Endodermal cell (in vitro differentiated cells): ENCODE results near the gene TFF2. TPM values are rescaled to one million over a fixed set of nuclear protein-coding genes. Genes with fewer than 3 reads are reported as not detected.
A peak's percentile ranks its signal among the peaks of the same experiment; 100 is the strongest.

Source experiments
- DNase-seq: peaks from one replicate; pipeline ENCODE4 v3.0.0-alpha.2; 2017
- H3K27ac ChIP-seq: 2 replicates; pipeline ENCODE4 v1.5.1; 2013; ENCODE audit warnings: mild to moderate bottlenecking, low read depth, low read length, moderate library complexity
- H3K27me3 ChIP-seq: 2 replicates; pipeline ENCODE4 v1.6.1; 2013; ENCODE audit warnings: mild to moderate bottlenecking, low read length, moderate library complexity; ENCODE audit not compliant: insufficient read depth, control insufficient read depth, poor library complexity, severe bottlenecking
- H3K36me3 ChIP-seq: 2 replicates; pipeline ENCODE4 v1.7.0; 2013; ENCODE audit warnings: mild to moderate bottlenecking, low read length, moderate library complexity; ENCODE audit not compliant: control insufficient read depth, insufficient read depth
- H3K4me1 ChIP-seq: one replicate; pipeline ENCODE4 v1.7.0; 2013; ENCODE audit warnings: low read length; ENCODE audit not compliant: control insufficient read depth, insufficient read depth
- H3K4me3 ChIP-seq: 2 replicates; pipeline ENCODE4 v1.5.1; 2013; ENCODE audit warnings: mild to moderate bottlenecking, low read length, moderate library complexity
- H3K9ac ChIP-seq: 2 replicates; pipeline ENCODE4 v1.6.1; 2013; ENCODE audit warnings: mild to moderate bottlenecking, low read length, moderate library complexity; ENCODE audit not compliant: poor library complexity, severe bottlenecking; ENCODE audit errors: extremely low read depth
- H3K9me3 ChIP-seq: 2 replicates; pipeline ENCODE4 v1.6.1; 2013; ENCODE audit warnings: mild to moderate bottlenecking, low read length, moderate library complexity; ENCODE audit not compliant: control insufficient read depth
- H3K27ac Mint-ChIP-seq: 2 replicates; pipeline ENCODE4 v1.8.0; 2020; ENCODE audit warnings: mixed read lengths
- H3K27me3 Mint-ChIP-seq: 2 replicates; pipeline ENCODE4 v1.8.0; 2021; ENCODE audit warnings: mild to moderate bottlenecking, mixed read lengths; ENCODE audit not compliant: insufficient read depth
- H3K36me3 Mint-ChIP-seq: 2 replicates; pipeline ENCODE4 v1.8.0; 2020; ENCODE audit warnings: low read depth, mixed read lengths
- H3K4me1 Mint-ChIP-seq: 2 replicates; pipeline ENCODE4 v1.8.0; 2020; ENCODE audit warnings: mixed read lengths
- H3K4me3 Mint-ChIP-seq: 2 replicates; pipeline ENCODE4 v1.8.0; 2020; ENCODE audit warnings: mild to moderate bottlenecking, moderate library complexity, mixed read lengths
- H3K9me3 Mint-ChIP-seq: 2 replicates; pipeline ENCODE4 v1.8.0; 2020; ENCODE audit warnings: mild to moderate bottlenecking, mixed read lengths
- CTCF ChIP-seq: fragments of 200-600 bp; sonication (generic); conservative IDR thresholded peaks from 2 replicates; pipeline ENCODE4 v1.5.0; 2021; ENCODE audit warnings: antibody characterized with exemption, mild to moderate bottlenecking
- WGBS, 2 experiments: methylation state at CpG; one replicate each; pipeline versions ENCODE4 v1.1.5 to v1.1.7; 2013; ENCODE audit warnings: missing lambda C conversion rate in 2 of 2, mixed read lengths in 1 of 2; ENCODE audit not compliant: insufficient coverage in 1 of 2, insufficient read length in 1 of 2; 5-methylcytosine and 5-hydroxymethylcytosine counted together
- total RNA-seq, 2 donors: library from RNA; stranded (reverse); fragmentation: NEBNext Ultra II Directional in 1 of 2; extraction: Animal tissue kit (Norgen Biotek cat#: 25700) in 1 of 2; gene quantifications; 2 replicates in 1 of 2; 3 replicates in 1 of 2; pipeline ENCODE4 v1.2.1, GENCODE V29; 2021

The TFF2 gene
- total RNA-seq, 2 donors from 2014 or later: not detected

- H3K27ac Mint-ChIP-seq: no peak overlapping the region
- H3K4me3 Mint-ChIP-seq: no peak overlapping the region
- WGBS, 2 experiments: 86 to 90% methylated on average over 7 to 17 of the region's 17 CpGs
- Histone ChIP-seq H3K4me3 (no peak overlapping the region), H3K4me1 (no peaks in the 10 kb centered on the region), H3K27ac (no peak overlapping the region), H3K9me3 (no peaks in the 10 kb centered on the region), H3K27me3 (peaks cover 7% of the 10 kb centered on the region), H3K9ac (no peak overlapping the region), H3K36me3 (no peaks in the 10 kb centered on the region)
- TF ChIP-seq CTCF: no peak
- peak; percentile 33 for DNase-seq
- H3K27me3 Mint-ChIP-seq: peaks cover 5% of the 10 kb centered on the region
- H3K9me3 Mint-ChIP-seq: no peaks in the 10 kb centered on the region
- no peaks in the 10 kb centered on the region for H3K36me3 Mint-ChIP-seq
- H3K4me1 Mint-ChIP-seq: peaks cover 3% of the 10 kb centered on the region
These were observed 44.3 kb downstream of the TFF2 start for GRCh38 chr21:42306366-42307035.

GRCh38 chr21:42305707-42306147 is 45.1 kb downstream of the TFF2 start:
- DNase-seq: peak; percentile 42
- Mint-ChIP-seq H3K27ac (no peak overlapping the region), H3K9me3 (no peaks in the 10 kb centered on the region), H3K4me1 (peaks cover 3% of the 10 kb centered on the region), H3K4me3 (no peak overlapping the region), H3K36me3 (no peaks in the 10 kb centered on the region), H3K27me3 (peaks cover 3% of the 10 kb centered on the region)
- no peak for TF ChIP-seq CTCF
- Histone ChIP-seq H3K36me3 (no peaks in the 10 kb centered on the region), H3K9me3 (no peaks in the 10 kb centered on the region), H3K4me3 (no peak overlapping the region), H3K27me3 (peaks cover 7% of the 10 kb centered on the region), H3K4me1 (no peaks in the 10 kb centered on the region), H3K27ac (no peak overlapping the region), H3K9ac (no peak overlapping the region)
- 89 to 94% methylated on average over 29 to 33 of the region's 33 CpGs for WGBS, 2 experiments

- TF ChIP-seq CTCF: no peak
- 93 to 97% methylated on average over 12 to 22 of the region's 22 CpGs for WGBS, 2 experiments
- Mint-ChIP-seq H3K36me3 (no peaks in the 10 kb centered on the region), H3K27ac (no peak overlapping the region), H3K27me3 (no peaks in the 10 kb centered on the region), H3K4me1 (peaks cover 3% of the 10 kb centered on the region), H3K4me3 (no peak overlapping the region), H3K9me3 (no peaks in the 10 kb centered on the region)
- peak; percentile 23 for DNase-seq
- no peak overlapping the region for H3K4me3 ChIP-seq
- no peak overlapping the region for H3K27ac ChIP-seq
- H3K36me3 ChIP-seq: no peaks in the 10 kb centered on the region
- H3K27me3 ChIP-seq: no peaks in the 10 kb centered on the region
- no peak overlapping the region for H3K9ac ChIP-seq
- H3K9me3 ChIP-seq: no peaks in the 10 kb centered on the region
- H3K4me1 ChIP-seq: no peaks in the 10 kb centered on the region
These were observed 46.0 kb downstream of the TFF2 start for GRCh38 chr21:42304556-42305454.
